ENCODE results near the gene ALOX5AP.

DNA sequence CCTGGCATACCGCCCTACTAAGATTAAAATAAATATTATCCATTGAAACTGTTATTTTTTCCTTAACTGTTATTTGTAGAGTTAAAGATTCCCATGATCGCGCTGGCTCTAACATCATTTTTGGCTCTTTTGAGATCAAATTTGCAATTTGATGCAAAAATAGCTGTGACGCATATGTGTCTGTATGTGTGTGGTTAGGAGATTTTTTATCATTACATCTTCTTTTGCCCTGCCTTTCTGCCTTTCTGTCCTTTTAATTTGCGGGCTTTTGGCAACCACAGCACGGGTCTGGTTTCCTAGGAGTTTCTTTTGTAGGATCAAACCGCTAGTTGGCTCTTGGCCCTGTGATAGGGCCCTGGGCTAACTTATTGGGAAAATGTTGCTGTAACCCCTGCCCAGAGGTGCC is 37.3 kb upstream of the ALOX5AP start:
- TF ChIP-seq, protein P1, sequence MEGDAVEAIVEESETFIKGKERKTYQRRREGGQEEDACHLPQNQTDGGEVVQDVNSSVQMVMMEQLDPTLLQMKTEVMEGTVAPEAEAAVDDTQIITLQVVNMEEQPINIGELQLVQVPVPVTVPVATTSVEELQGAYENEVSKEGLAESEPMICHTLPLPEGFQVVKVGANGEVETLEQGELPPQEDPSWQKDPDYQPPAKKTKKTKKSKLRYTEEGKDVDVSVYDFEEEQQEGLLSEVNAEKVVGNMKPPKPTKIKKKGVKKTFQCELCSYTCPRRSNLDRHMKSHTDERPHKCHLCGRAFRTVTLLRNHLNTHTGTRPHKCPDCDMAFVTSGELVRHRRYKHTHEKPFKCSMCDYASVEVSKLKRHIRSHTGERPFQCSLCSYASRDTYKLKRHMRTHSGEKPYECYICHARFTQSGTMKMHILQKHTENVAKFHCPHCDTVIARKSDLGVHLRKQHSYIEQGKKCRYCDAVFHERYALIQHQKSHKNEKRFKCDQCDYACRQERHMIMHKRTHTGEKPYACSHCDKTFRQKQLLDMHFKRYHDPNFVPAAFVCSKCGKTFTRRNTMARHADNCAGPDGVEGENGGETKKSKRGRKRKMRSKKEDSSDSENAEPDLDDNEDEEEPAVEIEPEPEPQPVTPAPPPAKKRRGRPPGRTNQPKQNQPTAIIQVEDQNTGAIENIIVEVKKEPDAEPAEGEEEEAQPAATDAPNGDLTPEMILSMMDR (IDR thresholded peaks at IDR 0.05; ENCODE audit: borderline replicate concordance, extremely low read depth, low read length, poor library complexity, severe bottlenecking) = no peak
- TF ChIP-seq EZH2 (IDR thresholded peaks at IDR 0.05; ENCODE audit: borderline replicate concordance, low read depth, low read length, severe bottlenecking) = no peak
